Uterus (tissue), 2 donors: ENCODE measurements around the gene LCN9.

Source experiments
- POLR2A ChIP-seq, 2 donors: fragments of 450-650 bp; IDR thresholded peaks; one replicate each; pipeline ENCODE4 v1.6.1; 2016; ENCODE audit warnings: antibody characterized with exemption in 2 of 2, mild to moderate bottlenecking in 1 of 2, moderate library complexity in 1 of 2
- TF ChIP-seq, protein P1 (sequence below), 4 experiments: fragments of 200-600 bp in 2 of 4; fragments of 450-650 bp in 2 of 4; sonication (generic) in 2 of 4; IDR thresholded peaks; one replicate each; pipeline ENCODE4 v1.5.1; 2016 to 2019; ENCODE audit warnings: antibody characterized with exemption in 4 of 4, mild to moderate bottlenecking in 2 of 4, moderate library complexity in 1 of 4

DNA sequence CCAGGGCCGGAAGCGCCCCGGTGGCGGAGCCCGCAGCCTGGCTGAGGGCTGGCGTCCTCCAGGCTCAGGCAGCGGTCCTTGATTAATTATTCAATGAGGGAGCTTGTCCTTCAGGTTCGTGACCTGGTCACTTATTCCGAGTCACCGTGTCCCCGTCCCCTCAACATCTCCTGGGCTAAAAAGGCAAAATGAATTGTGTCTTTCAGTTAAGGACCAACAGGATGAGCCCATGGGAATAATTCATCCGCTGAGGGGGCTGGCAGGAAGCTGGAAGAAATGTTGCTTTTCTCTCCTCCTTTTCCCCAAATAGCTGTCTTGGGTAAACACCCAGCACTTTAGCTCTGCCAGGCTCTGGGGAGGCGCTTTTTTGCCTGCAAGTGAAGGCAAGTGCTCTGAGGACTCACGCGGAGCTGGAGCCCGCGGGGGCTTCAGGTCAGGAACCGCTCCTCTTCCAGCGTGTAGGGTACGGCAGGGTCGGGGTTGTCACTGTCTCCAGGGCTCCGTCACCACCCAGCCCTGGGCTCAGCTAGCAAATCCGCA is 52.0 kb downstream of the LCN9 start:
- TF ChIP-seq, protein P1, sequence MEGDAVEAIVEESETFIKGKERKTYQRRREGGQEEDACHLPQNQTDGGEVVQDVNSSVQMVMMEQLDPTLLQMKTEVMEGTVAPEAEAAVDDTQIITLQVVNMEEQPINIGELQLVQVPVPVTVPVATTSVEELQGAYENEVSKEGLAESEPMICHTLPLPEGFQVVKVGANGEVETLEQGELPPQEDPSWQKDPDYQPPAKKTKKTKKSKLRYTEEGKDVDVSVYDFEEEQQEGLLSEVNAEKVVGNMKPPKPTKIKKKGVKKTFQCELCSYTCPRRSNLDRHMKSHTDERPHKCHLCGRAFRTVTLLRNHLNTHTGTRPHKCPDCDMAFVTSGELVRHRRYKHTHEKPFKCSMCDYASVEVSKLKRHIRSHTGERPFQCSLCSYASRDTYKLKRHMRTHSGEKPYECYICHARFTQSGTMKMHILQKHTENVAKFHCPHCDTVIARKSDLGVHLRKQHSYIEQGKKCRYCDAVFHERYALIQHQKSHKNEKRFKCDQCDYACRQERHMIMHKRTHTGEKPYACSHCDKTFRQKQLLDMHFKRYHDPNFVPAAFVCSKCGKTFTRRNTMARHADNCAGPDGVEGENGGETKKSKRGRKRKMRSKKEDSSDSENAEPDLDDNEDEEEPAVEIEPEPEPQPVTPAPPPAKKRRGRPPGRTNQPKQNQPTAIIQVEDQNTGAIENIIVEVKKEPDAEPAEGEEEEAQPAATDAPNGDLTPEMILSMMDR (IDR thresholded peaks at IDR 0.05): no peak
- TF ChIP-seq POLR2A (IDR thresholded peaks at IDR 0.05): no peak
